PC-3 (cell line): ENCODE data around the gene GXYLT2. TPM values are rescaled to one million over a fixed set of nuclear protein-coding genes. Genes with fewer than 3 reads are reported as not detected.

ENCODE experiments used
- ATAC-seq: fragments of 200-7000 bp; cut with Tn5 transposase; 2 replicates; pipeline ENCODE4 v1.9.1; 2020; ENCODE audit warnings: mild to moderate bottlenecking, moderate library complexity
- BruUV-seq: library from RNA; stranded (reverse); fragments of 400-500 nt; replicated peaks from 2 replicates; lab custom pipeline; 2021; lab: Mats Ljungman, UMichigan
- CTCF ChIA-PET: fragments of 300-600 bp; sonication (Branson Sonifier 250); formaldehyde crosslinking; loops from one replicate; lab custom pipeline; 2022; ENCODE audit warnings: antibody characterized with exemption; lab: Charles Lee
- POLR2A ChIA-PET: fragments of 300-600 bp; sonication (Branson Sonifier 250); formaldehyde crosslinking; loops from one replicate; lab custom pipeline; 2022; ENCODE audit warnings: antibody characterized with exemption; ENCODE audit not compliant: unreplicated experiment; lab: Charles Lee
- DNase-seq: peaks from one replicate; pipeline ENCODE4 v3.0.0-alpha.2; 2015
- H2AFZ ChIP-seq: fragments of 300-600 bp; sonication (generic); 2 replicates; pipeline ENCODE4 v1.6.0; 2016; ENCODE audit warnings: antibody characterized with exemption, low read length
- H3F3A ChIP-seq: fragments of 300-600 bp; sonication (generic); one replicate; pipeline ENCODE4 v1.6.0; 2017; ENCODE audit warnings: antibody characterized with exemption, low read length, control low read depth, mild to moderate bottlenecking; ENCODE audit not compliant: unreplicated experiment
- H3K27ac ChIP-seq: fragments of 300-600 bp; sonication (generic); 2 replicates; pipeline ENCODE4 v1.5.1; 2016; ENCODE audit warnings: mild to moderate bottlenecking, low read length
- H3K27me3 ChIP-seq: fragments of 300-600 bp; sonication (generic); 2 replicates; pipeline ENCODE4 v1.6.1; 2016; ENCODE audit warnings: low read length, mixed read lengths
- H3K36me3 ChIP-seq: fragments of 300-600 bp; sonication (generic); 2 replicates; pipeline ENCODE4 v1.6.1; 2016; ENCODE audit warnings: low read depth, mixed run types, low read length, mixed read lengths
- H3K4me1 ChIP-seq: fragments of 300-600 bp; sonication (generic); 2 replicates; pipeline ENCODE4 v1.5.1; 2016; ENCODE audit warnings: low read length; ENCODE audit not compliant: insufficient read depth
- H3K4me2 ChIP-seq: fragments of 300-600 bp; sonication (generic); 2 replicates; pipeline ENCODE4 v1.6.0; 2016; ENCODE audit warnings: low read length
- H3K4me3 ChIP-seq: fragments of 300-600 bp; sonication (generic); 2 replicates; pipeline ENCODE4 v1.5.1; 2016; ENCODE audit warnings: mild to moderate bottlenecking, low read length, mixed read lengths
- H3K79me2 ChIP-seq: fragments of 300-600 bp; sonication (generic); 2 replicates; pipeline ENCODE4 v1.6.1; 2017; ENCODE audit warnings: low read length, mixed read lengths
- H3K9ac ChIP-seq: fragments of 300-600 bp; sonication (generic); 2 replicates; pipeline ENCODE4 v1.6.0; 2016; ENCODE audit warnings: mild to moderate bottlenecking, low read length
- H3K9me2 ChIP-seq: fragments of 300-600 bp; sonication (generic); replicated peaks from 2 replicates; pipeline ENCODE4 v1.6.1; 2016; ENCODE audit warnings: mixed run types, low read length, mixed read lengths
- H3K9me3 ChIP-seq: fragments of 300-600 bp; sonication (generic); 2 replicates; pipeline ENCODE4 v1.6.1; 2016; ENCODE audit warnings: low read length, mixed read lengths
- H4K20me1 ChIP-seq: fragments of 300-600 bp; sonication (generic); 2 replicates; pipeline ENCODE4 v1.6.1; 2016; ENCODE audit warnings: low read length, mixed read lengths
- EZH2 ChIP-seq: fragments of 300-600 bp; sonication (generic); IDR thresholded peaks from one replicate; pipeline ENCODE4 v1.6.1; 2017; ENCODE audit warnings: antibody characterized with exemption, mild to moderate bottlenecking, low read length; ENCODE audit not compliant: unreplicated experiment
- EZH2phosphoT487 ChIP-seq: fragments of 300-600 bp; sonication (generic); IDR thresholded peaks from 2 replicates; pipeline ENCODE4 v1.6.1; 2018; ENCODE audit warnings: mild to moderate bottlenecking, antibody characterized with exemption, low read length, borderline replicate concordance
- intact Hi-C: fragments of 100-400 bp; cut with micrococcal nuclease; formaldehyde crosslinking; loops from 2 replicates; pipeline ENCODE4 v1.9.0; 2023
- total RNA-seq: library from RNA; depleted of rRNA; stranded (reverse); fragments of >200 nt; gene quantifications from 2 replicates; pipeline ENCODE4 v1.2.3, GENCODE V29; 2014
- TF ChIP-seq, protein P1 (sequence below): fragments of 300-600 bp; sonication (generic); conservative IDR thresholded peaks from 2 replicates; pipeline ENCODE4 v1.5.1; 2017; ENCODE audit warnings: antibody characterized with exemption, low read depth, mild to moderate bottlenecking, low read length

GXYLT2 gene
- total RNA-seq, 1 experiment from 2014 or later = 12.6 TPM

DNA sequence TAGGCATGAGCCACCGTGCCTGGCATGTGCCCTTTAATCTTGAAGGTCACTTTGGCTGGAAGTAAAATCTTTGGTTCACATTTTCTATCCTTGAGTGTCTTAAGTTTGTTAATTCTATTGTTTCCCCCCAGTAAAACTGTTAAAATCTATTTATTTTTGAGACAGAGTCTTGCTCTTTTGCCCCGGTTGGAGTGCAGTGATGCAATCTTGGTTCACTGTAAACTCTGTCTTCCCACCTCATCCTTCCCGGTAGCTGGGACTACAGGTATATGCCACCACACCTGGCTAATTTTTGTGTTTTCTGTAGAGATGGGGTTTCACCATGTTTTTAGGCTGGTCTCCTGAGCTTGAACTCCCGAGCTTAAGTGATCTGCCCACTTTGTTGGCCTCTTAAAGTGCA lies 116.5 kb downstream of the GXYLT2 start:
- H3K4me3 ChIP-seq = no peak overlapping the region
- DNase-seq = no peak
- no peak overlapping the region for H3K4me2 ChIP-seq
- H4K20me1 ChIP-seq = peaks cover 75% of the 10 kb centered on the region
- no peak overlapping the region for H3K9ac ChIP-seq
- TF ChIP-seq EZH2 (no peak), EZH2phosphoT487 (no peak)
- TF ChIP-seq, protein P1, sequence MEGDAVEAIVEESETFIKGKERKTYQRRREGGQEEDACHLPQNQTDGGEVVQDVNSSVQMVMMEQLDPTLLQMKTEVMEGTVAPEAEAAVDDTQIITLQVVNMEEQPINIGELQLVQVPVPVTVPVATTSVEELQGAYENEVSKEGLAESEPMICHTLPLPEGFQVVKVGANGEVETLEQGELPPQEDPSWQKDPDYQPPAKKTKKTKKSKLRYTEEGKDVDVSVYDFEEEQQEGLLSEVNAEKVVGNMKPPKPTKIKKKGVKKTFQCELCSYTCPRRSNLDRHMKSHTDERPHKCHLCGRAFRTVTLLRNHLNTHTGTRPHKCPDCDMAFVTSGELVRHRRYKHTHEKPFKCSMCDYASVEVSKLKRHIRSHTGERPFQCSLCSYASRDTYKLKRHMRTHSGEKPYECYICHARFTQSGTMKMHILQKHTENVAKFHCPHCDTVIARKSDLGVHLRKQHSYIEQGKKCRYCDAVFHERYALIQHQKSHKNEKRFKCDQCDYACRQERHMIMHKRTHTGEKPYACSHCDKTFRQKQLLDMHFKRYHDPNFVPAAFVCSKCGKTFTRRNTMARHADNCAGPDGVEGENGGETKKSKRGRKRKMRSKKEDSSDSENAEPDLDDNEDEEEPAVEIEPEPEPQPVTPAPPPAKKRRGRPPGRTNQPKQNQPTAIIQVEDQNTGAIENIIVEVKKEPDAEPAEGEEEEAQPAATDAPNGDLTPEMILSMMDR = no peak
- H3F3A ChIP-seq = no peaks in the 10 kb centered on the region
- no peaks in the 10 kb centered on the region for H3K9me2 ChIP-seq
- H3K36me3 ChIP-seq = peaks cover 42% of the 10 kb centered on the region
- H2AFZ ChIP-seq = no peak overlapping the region
- intact Hi-C loops = no loop called here
- ATAC-seq = no peak
- H3K27ac ChIP-seq = no peak overlapping the region
- H3K4me1 ChIP-seq = peaks cover 13% of the 10 kb centered on the region
- peaks cover 99% of the 10 kb centered on the region for H3K79me2 ChIP-seq
- no peaks in the 10 kb centered on the region for H3K9me3 ChIP-seq
- no peaks in the 10 kb centered on the region for H3K27me3 ChIP-seq
- ChIA-PET POLR2A (interaction anchor here (0.7 kb wide), 1 partner anchor 367 kb away, joined by 3 read pairs; no protein-coding TSS in a partner anchor), CTCF (no interaction called here)
- BruUV-seq = no TSS peak

DNA sequence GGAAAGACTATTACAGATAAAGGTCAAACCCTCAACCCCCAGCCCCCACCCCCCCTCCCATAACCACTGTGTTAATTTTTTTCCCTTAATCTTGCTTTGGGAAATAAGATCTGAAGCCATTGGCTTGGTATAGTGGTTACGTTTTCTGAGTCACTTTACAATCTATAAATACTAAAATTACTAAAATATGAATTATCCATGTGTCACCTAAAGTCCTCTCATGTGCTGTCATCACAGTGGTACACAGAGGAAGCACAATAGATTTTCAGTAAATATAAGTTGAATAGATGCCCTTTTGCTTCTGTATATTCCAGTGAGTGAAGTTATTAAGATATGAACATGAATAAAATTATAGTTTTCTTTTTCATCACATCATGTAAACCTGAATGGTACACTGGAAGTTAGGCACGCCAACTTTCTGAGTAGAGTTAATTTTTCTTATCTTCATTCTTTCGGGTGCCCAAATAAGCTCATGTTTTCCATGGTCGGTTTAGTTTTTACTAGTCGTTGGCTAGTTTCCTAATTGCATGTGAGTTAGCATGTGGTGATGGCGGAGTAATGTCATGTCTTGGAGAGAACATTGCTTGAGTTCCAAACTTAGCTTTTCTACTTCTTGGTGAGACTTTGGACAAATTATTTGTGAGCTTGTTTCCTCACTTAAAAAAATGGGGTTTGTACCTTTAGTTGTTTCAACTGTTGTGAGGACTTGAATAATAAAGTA lies 120.3 kb downstream of the GXYLT2 start:
- no peak overlapping the region for H3K27ac ChIP-seq
- no TSS peak for BruUV-seq
- H3K9ac ChIP-seq = no peak overlapping the region
- H3F3A ChIP-seq = no peaks in the 10 kb centered on the region
- no peaks in the 10 kb centered on the region for H3K4me1 ChIP-seq
- H2AFZ ChIP-seq = no peak overlapping the region
- H3K4me2 ChIP-seq = no peak overlapping the region
- DNase-seq (no peak), ATAC-seq (peak; percentile 31; the same call in 1 of the 2 replicates)
- H4K20me1 ChIP-seq = peaks cover 84% of the 10 kb centered on the region
- POLR2A ChIA-PET = no interaction called here
- TF ChIP-seq, protein P1 = no peak
- TF ChIP-seq EZH2 (no peak), EZH2phosphoT487 (no peak)
- intact Hi-C loops = no loop called here
- H3K4me3 ChIP-seq = no peak overlapping the region
- H3K9me2 ChIP-seq = no peaks in the 10 kb centered on the region
- H3K9me3 ChIP-seq = no peaks in the 10 kb centered on the region
- H3K27me3 ChIP-seq = no peaks in the 10 kb centered on the region
- CTCF ChIA-PET = no interaction called here
- H3K79me2 ChIP-seq = peaks cover 100% of the 10 kb centered on the region
- peaks cover 28% of the 10 kb centered on the region for H3K36me3 ChIP-seq

- Histone ChIP-seq H3K36me3 (peaks cover 31% of the 10 kb centered on the region), H3K9me2 (no peaks in the 10 kb centered on the region), H3K4me3 (no peak overlapping the region), H3K27ac (no peak overlapping the region), H3K9ac (no peak overlapping the region), H3K4me2 (no peak overlapping the region), H3F3A (no peaks in the 10 kb centered on the region), H4K20me1 (peaks cover 82% of the 10 kb centered on the region), H3K79me2 (peaks cover 100% of the 10 kb centered on the region), H2AFZ (no peak overlapping the region), H3K4me1 (no peaks in the 10 kb centered on the region), H3K9me3 (no peaks in the 10 kb centered on the region), H3K27me3 (no peaks in the 10 kb centered on the region)
- DNase-seq = no peak
- intact Hi-C loops = no loop called here
- TF ChIP-seq, protein P1 = no peak
- no peak for TF ChIP-seq EZH2phosphoT487
- TF ChIP-seq EZH2 = no peak
- ATAC-seq = no peak
- CTCF ChIA-PET = no interaction called here
- no TSS peak for BruUV-seq
- POLR2A ChIA-PET = no interaction called here
These were observed 121.2 kb downstream of the GXYLT2 start for GRCh38 chr3:73009008-73009407.
